ENCODE results near the gene IGSF9. TPM values are rescaled to one million over a fixed set of nuclear protein-coding genes. Genes with fewer than 3 reads are reported as not detected.

IGSF9 gene
- total RNA-seq, 1 experiment from 2014 or later, result 0.44 TPM

DNA sequence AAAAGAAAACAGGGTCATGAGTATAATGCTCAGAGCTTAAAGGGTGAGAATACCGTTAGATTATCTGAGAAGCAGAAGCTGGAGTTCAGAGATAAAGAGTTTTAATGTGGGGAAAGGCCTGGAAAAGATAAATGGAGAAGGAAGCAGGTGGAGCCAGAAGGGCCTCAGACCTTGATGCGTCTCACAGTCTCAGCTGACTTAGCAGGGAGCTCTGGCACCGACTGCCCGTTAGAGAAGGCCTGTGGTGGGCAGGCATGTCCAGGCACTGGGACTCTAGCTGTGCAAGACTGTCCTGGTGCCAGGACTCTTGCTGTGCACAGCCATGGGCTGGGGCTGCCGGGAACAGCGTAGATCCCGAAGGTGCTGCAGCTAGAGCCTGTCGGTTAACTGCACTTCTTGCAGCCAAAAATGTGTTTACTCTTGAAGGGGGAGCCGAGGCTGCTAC, 12.4 kb upstream of the IGSF9 start:
- peaks cover 46% of the 10 kb centered on the region for H3K4me1 Mint-ChIP-seq (ENCODE audit: insufficient read depth, unreplicated experiment)
- TF ChIP-seq, protein P1, sequence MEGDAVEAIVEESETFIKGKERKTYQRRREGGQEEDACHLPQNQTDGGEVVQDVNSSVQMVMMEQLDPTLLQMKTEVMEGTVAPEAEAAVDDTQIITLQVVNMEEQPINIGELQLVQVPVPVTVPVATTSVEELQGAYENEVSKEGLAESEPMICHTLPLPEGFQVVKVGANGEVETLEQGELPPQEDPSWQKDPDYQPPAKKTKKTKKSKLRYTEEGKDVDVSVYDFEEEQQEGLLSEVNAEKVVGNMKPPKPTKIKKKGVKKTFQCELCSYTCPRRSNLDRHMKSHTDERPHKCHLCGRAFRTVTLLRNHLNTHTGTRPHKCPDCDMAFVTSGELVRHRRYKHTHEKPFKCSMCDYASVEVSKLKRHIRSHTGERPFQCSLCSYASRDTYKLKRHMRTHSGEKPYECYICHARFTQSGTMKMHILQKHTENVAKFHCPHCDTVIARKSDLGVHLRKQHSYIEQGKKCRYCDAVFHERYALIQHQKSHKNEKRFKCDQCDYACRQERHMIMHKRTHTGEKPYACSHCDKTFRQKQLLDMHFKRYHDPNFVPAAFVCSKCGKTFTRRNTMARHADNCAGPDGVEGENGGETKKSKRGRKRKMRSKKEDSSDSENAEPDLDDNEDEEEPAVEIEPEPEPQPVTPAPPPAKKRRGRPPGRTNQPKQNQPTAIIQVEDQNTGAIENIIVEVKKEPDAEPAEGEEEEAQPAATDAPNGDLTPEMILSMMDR (IDR thresholded peaks at IDR 0.05; ENCODE audit: unreplicated experiment), result no peak
- H3K9me3 Mint-ChIP-seq (ENCODE audit: unreplicated experiment), result no peaks in the 10 kb centered on the region
- DNase-seq (ENCODE audit: unreplicated experiment), result no peak
- H3K4me3 Mint-ChIP-seq (ENCODE audit: unreplicated experiment), result no peak overlapping the region
- ChIA-PET CTCF (interaction anchor here (0.6 to 52.4 kb wide), 8 partner anchors 12 to 717 kb away, joined by 3 to 1675 read pairs (median 4); no protein-coding TSS in a partner anchor), POLR2A (interaction anchor here (1.0 to 5.6 kb wide), 4 partner anchors 9 to 73 kb away, joined by 3 to 19 read pairs (median 8); partner anchors contain the start of gene IGSF9)
- H3K27ac Mint-ChIP-seq (ENCODE audit: low read depth, unreplicated experiment), result no peak overlapping the region
- H3K36me3 Mint-ChIP-seq (ENCODE audit: insufficient read depth, unreplicated experiment), result peaks cover 6% of the 10 kb centered on the region
- intact Hi-C loops (cut with micrococcal nuclease), result no loop called here
- no peaks in the 10 kb centered on the region for H3K27me3 Mint-ChIP-seq (ENCODE audit: insufficient read depth, unreplicated experiment)
- BruUV-seq (replicated peaks), result no TSS peak

DNA sequence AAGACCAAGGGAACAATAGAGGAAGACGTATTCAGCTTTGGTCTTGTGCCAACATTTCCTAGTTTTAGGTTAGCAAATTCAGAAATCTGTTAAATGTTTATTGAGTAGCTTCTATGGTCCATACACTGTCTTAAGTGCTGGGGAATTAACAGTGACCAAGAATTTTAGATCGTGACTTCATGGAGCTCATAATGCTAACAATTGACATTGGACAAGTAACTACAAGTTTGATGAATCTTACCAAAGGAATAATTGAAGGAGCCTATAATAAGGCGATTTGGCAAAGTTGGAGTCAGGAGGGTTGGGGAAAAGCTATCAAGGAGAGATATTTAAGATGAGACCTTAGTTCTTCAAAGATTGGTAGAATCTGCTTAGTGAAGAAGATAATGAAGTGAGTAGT, 10.0 kb upstream of the IGSF9 start:
- H3K36me3 Mint-ChIP-seq (ENCODE audit: insufficient read depth, unreplicated experiment), result no peaks in the 10 kb centered on the region
- TF ChIP-seq, protein P1 (IDR thresholded peaks at IDR 0.05; ENCODE audit: unreplicated experiment), result no peak
- no peaks in the 10 kb centered on the region for H3K27me3 Mint-ChIP-seq (ENCODE audit: insufficient read depth, unreplicated experiment)
- BruUV-seq (replicated peaks), result no TSS peak
- intact Hi-C loops (cut with micrococcal nuclease), result no loop called here
- H3K4me1 Mint-ChIP-seq (ENCODE audit: insufficient read depth, unreplicated experiment), result peaks cover 22% of the 10 kb centered on the region
- no peak overlapping the region for H3K27ac Mint-ChIP-seq (ENCODE audit: low read depth, unreplicated experiment)
- no peak overlapping the region for H3K4me3 Mint-ChIP-seq (ENCODE audit: unreplicated experiment)
- ChIA-PET POLR2A (interaction anchor here (0.7 to 2.4 kb wide), 3 partner anchors 10 to 938 kb away, joined by 3 to 12 read pairs (median 3); partner anchors contain the start of gene IGSF9), CTCF (interaction anchor here (0.6 to 52.4 kb wide), 8 partner anchors 9 to 141 kb away, joined by 3 to 1675 read pairs (median 3); no protein-coding TSS in a partner anchor)
- H3K9me3 Mint-ChIP-seq (ENCODE audit: unreplicated experiment), result no peaks in the 10 kb centered on the region
- DNase-seq (ENCODE audit: unreplicated experiment), result no peak

DNA sequence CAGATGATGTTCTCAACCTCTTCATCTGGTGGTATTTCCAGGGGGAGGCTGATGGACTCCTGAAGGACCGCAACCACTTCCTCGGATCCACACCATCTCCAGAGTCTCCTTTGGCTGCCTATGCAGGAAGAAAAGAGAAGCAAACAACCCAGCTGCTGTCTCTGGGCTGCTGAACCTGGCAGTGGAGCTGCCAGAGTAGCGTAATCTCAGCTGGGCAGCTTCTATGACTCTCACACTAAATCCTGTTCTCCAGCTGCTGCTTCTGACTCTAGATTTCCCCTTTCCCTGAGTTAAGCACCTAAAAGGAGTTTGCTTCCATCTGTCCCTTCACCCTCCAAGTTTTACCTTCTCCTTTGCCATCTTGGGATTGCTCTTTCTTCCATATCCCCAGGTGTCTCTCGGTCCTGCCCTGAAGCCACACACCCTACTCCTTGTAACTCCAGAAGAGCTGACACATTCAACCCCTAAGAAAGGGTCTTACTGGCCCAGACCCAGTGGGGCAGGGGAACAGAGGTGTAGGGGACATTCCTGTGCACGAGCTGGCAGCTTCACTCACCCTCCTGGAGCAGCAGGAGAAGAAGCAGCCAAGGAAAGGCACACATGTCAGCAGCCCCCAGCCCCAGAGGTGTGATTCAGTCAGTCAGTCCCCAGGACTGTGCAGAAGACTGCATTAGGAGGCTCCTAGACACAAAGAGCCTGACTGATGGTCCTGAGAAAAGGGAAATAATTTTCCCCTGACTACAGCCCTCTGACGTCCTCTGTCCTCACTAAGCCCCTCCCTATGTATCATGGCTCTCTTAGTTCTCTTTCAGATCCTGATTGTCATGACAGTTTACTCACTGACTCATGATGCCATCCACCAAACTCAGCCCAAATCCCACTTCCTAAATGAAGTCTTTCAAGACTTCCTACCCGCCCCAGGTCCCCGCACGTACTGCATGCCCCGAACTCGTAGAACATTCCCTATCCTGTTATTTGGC, 8.4 kb upstream of the IGSF9 start, which contains the start of gene SLAMF9:
Gene SLAMF9 (minus strand): TSS at position 702 of the 980 bp plus-strand sequence. CDS start 100 bp downstream, at position 602.
- H3K4me3 Mint-ChIP-seq (ENCODE audit: unreplicated experiment), result no peak within 1 kb of the TSS
- TF ChIP-seq, protein P1 (IDR thresholded peaks at IDR 0.05; ENCODE audit: unreplicated experiment), result no peak
- peaks cover 25% of the 10 kb centered on the region for H3K4me1 Mint-ChIP-seq (ENCODE audit: insufficient read depth, unreplicated experiment)
- intact Hi-C loops (cut with micrococcal nuclease), result no loop called here
- no peaks in the 10 kb centered on the region for H3K36me3 Mint-ChIP-seq (ENCODE audit: insufficient read depth, unreplicated experiment)
- ChIA-PET POLR2A (interaction anchor here (2.4 kb wide), 1 partner anchor 9 kb away, joined by 12 read pairs; the partner anchor contains the start of gene IGSF9), CTCF (interaction anchor here (0.5 to 52.4 kb wide), 19 partner anchors 15 to 792 kb away, joined by 3 to 1675 read pairs (median 3); no protein-coding TSS in a partner anchor)
- no peak within 1 kb of the TSS for H3K27ac Mint-ChIP-seq (ENCODE audit: low read depth, unreplicated experiment)
- H3K27me3 Mint-ChIP-seq (ENCODE audit: insufficient read depth, unreplicated experiment), result no peaks in the 10 kb centered on the region
- no TSS peak for BruUV-seq (replicated peaks)
- H3K9me3 Mint-ChIP-seq (ENCODE audit: unreplicated experiment), result no peaks in the 10 kb centered on the region
- DNase-seq (ENCODE audit: unreplicated experiment), result peak; percentile 23

DNA sequence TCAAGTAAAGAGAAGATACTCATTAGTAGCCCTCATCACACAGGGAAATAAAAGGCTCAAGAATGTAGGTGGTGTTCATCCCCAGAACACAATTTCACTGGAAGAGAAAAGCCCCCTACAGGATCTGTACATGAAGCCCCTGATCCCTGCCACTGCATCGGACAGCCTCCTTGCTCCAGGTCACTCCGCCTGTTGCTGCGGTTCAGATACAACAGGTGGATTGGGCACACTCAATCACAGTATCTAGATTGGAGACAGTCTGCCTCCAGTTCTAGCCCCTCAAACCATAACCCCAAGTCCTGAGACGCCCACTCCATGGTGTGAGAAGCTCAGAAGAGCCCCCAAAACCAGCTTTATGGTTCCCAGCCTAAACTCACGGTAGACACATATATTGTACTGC, 7.5 kb upstream of the IGSF9 start:
- TF ChIP-seq, protein P1 (IDR thresholded peaks at IDR 0.05; ENCODE audit: unreplicated experiment), result no peak
- ChIA-PET CTCF (interaction anchor here (0.6 to 52.4 kb wide), 11 partner anchors 14 to 783 kb away, joined by 3 to 1675 read pairs (median 4); no protein-coding TSS in a partner anchor), POLR2A (interaction anchor here (0.8 to 0.9 kb wide), 2 partner anchors 14 to 51 kb away, joined by 3 to 5 read pairs; no protein-coding TSS in a partner anchor)
- H3K27me3 Mint-ChIP-seq (ENCODE audit: insufficient read depth, unreplicated experiment), result no peaks in the 10 kb centered on the region
- intact Hi-C loops (cut with micrococcal nuclease), result no loop called here
- no peak overlapping the region for H3K27ac Mint-ChIP-seq (ENCODE audit: low read depth, unreplicated experiment)
- no peak overlapping the region for H3K4me3 Mint-ChIP-seq (ENCODE audit: unreplicated experiment)
- H3K9me3 Mint-ChIP-seq (ENCODE audit: unreplicated experiment), result no peaks in the 10 kb centered on the region
- no peak for DNase-seq (ENCODE audit: unreplicated experiment)
- no TSS peak for BruUV-seq (replicated peaks)
- peaks cover 34% of the 10 kb centered on the region for H3K4me1 Mint-ChIP-seq (ENCODE audit: insufficient read depth, unreplicated experiment)
- H3K36me3 Mint-ChIP-seq (ENCODE audit: insufficient read depth, unreplicated experiment), result no peaks in the 10 kb centered on the region

Data from MCF 10A (cell line).